ENCODE results near the gene GABRG3. TPM values are rescaled to one million over a fixed set of nuclear protein-coding genes. Genes with fewer than 3 reads are reported as not detected.

Gene GABRG3
- total and polyA plus RNA-seq, 3 experiments from 2014 or later, result not detected

- Histone ChIP-seq H3K4me3 (ENCODE audit: low read length) (no peak overlapping the region), H3K4me1 (ENCODE audit: insufficient read depth, low read length) (no peaks in the 10 kb centered on the region), H3K27me3 (ENCODE audit: insufficient read depth, low read length, poor library complexity, severe bottlenecking) (no peaks in the 10 kb centered on the region), H3K36me3 (ENCODE audit: insufficient read depth, low read length) (no peaks in the 10 kb centered on the region), H3K27ac (ENCODE audit: low read depth, low read length) (no peak overlapping the region), H3K9me3 (ENCODE audit: low read length) (no peaks in the 10 kb centered on the region)
- Mint-ChIP-seq H3K27me3 (peaks cover 0 to 2% of the 10 kb centered on the region in 2 donors), H3K27ac (no peak overlapping the region), H3K9me3 (peaks cover 0 to 16% (median 6%) of the 10 kb centered on the region in 5 donors), H3K4me1 (no peaks in the 10 kb centered on the region), H3K4me3 (no peak overlapping the region), H3K36me3 (no peaks in the 10 kb centered on the region)
- DNase-seq, result no peak
- ChIA-PET POLR2A (no interaction called here), CTCF (no interaction called here)
Measured at GRCh38 chr15:27341780-27342343, 370.9 kb downstream of the GABRG3 start.

DNA sequence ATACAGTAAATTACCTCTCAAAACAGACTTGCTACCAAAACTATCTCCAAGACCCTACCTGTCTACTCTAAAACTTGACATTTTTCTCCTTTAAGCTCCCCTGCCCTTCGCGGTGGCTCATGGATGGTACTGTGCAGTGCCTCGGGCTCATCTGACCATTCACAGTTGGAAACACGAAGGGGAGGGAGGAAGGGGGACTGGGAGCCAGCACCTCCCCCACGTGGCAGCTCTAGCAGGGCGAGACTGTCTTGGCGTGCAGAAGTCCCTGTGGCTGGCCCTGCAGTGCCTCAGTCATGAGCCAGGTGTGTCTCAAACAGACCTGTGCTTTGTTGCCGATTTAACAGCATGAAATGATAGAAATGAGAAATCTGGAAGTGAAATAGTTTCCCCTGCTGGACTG lies 372.0 kb downstream of the GABRG3 start:
- Histone ChIP-seq H3K36me3 (ENCODE audit: insufficient read depth, low read length) (no peaks in the 10 kb centered on the region), H3K27me3 (ENCODE audit: insufficient read depth, low read length, poor library complexity, severe bottlenecking) (no peaks in the 10 kb centered on the region), H3K4me1 (ENCODE audit: insufficient read depth, low read length) (no peaks in the 10 kb centered on the region), H3K9me3 (ENCODE audit: low read length) (no peaks in the 10 kb centered on the region), H3K4me3 (ENCODE audit: low read length) (no peak overlapping the region), H3K27ac (ENCODE audit: low read depth, low read length) (no peak overlapping the region)
- Mint-ChIP-seq H3K36me3 (no peaks in the 10 kb centered on the region), H3K4me3 (no peak overlapping the region), H3K4me1 (no peaks in the 10 kb centered on the region), H3K27me3 (peaks cover 0 to 2% of the 10 kb centered on the region in 2 donors), H3K27ac (no peak overlapping the region), H3K9me3 (peaks cover 0 to 16% (median 6%) of the 10 kb centered on the region in 5 donors)
- ChIA-PET CTCF (no interaction called here), POLR2A (no interaction called here)
- DNase-seq, result no peak

- POLR2A ChIA-PET, result no interaction called here
- H3K4me3 ChIP-seq (ENCODE audit: low read length), result no peak overlapping the region
- no peak overlapping the region for H3K27ac Mint-ChIP-seq
Measured at GRCh38 chr15:27352136-27352535, 381.2 kb downstream of the GABRG3 start.

GRCh38 chr15:27353856-27354255 lies 382.9 kb downstream of the GABRG3 start:
- no peak for DNase-seq
- no peaks in the 10 kb centered on the region for H3K27me3 ChIP-seq (ENCODE audit: insufficient read depth, low read length, poor library complexity, severe bottlenecking)
- Mint-ChIP-seq H3K4me1 (no peaks in the 10 kb centered on the region), H3K27ac (no peak overlapping the region), H3K27me3 (peaks cover 0 to 1% of the 10 kb centered on the region in 2 donors), H3K4me3 (no peak overlapping the region), H3K9me3 (peaks cover 4 to 6% (median 4%) of the 10 kb centered on the region in 5 donors), H3K36me3 (no peaks in the 10 kb centered on the region)
- H3K36me3 ChIP-seq (ENCODE audit: insufficient read depth, low read length), result no peaks in the 10 kb centered on the region
- no peaks in the 10 kb centered on the region for H3K4me1 ChIP-seq (ENCODE audit: insufficient read depth, low read length)
- POLR2A ChIA-PET, result no interaction called here
- CTCF ChIA-PET, result no interaction called here
- no peaks in the 10 kb centered on the region for H3K9me3 ChIP-seq (ENCODE audit: low read length)
- H3K27ac ChIP-seq (ENCODE audit: low read depth, low read length), result no peak overlapping the region
- H3K4me3 ChIP-seq (ENCODE audit: low read length), result no peak overlapping the region

More at GRCh38 chr15:27352136-27352535, 381.2 kb downstream of the GABRG3 start:
- Mint-ChIP-seq H3K4me1 (no peaks in the 10 kb centered on the region), H3K4me3 (no peak overlapping the region), H3K9me3 (peaks cover 4 to 8% (median 4%) of the 10 kb centered on the region in 5 donors), H3K36me3 (no peaks in the 10 kb centered on the region), H3K27me3 (no peaks in the 10 kb centered on the region)
- CTCF ChIA-PET, result no interaction called here
- Histone ChIP-seq H3K9me3 (ENCODE audit: low read length) (no peaks in the 10 kb centered on the region), H3K27me3 (ENCODE audit: insufficient read depth, low read length, poor library complexity, severe bottlenecking) (no peaks in the 10 kb centered on the region), H3K4me1 (ENCODE audit: insufficient read depth, low read length) (no peaks in the 10 kb centered on the region), H3K27ac (ENCODE audit: low read depth, low read length) (no peak overlapping the region), H3K36me3 (ENCODE audit: insufficient read depth, low read length) (no peaks in the 10 kb centered on the region)
- no peak for DNase-seq

DNA sequence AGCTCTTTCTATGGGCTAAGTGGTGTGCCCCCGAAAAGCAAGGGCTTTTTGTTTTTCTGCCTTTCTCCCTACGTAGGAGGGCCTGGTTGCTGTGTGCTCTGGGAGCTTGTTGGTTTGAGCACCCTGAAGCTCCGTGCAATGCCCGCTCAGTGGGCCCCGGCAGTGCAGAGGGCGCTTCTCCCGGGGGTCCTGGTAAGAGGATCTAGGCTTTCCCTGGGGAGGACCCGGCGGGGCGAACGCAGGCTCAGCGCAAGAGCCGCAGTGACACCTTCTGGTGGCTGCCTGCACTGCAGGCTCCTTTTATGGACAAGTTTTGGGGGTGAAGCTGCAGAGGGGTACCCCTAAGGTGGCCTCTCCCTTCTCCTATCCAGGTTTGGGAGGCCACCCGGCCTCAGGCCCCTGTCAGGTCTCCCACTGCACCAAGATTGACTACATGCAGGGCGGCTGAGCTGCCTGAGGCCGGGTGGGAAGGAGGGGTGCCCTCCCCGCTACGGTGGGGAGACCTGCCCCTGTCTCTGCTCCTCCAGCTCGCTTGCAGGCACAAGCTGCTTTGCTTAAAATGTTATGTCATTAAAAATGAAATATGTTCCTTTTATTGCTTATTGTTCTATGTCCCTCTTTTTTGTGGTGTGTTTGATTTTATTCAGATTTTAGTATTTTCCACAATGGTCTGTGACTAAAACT lies 387.9 kb downstream of the GABRG3 start:
- H3K36me3 Mint-ChIP-seq, result no peaks in the 10 kb centered on the region
- Histone ChIP-seq H3K27me3 (ENCODE audit: insufficient read depth, low read length, poor library complexity, severe bottlenecking) (no peaks in the 10 kb centered on the region), H3K4me1 (ENCODE audit: insufficient read depth, low read length) (no peaks in the 10 kb centered on the region), H3K27ac (ENCODE audit: low read depth, low read length) (no peak overlapping the region), H3K4me3 (ENCODE audit: low read length) (no peak overlapping the region), H3K36me3 (ENCODE audit: insufficient read depth, low read length) (no peaks in the 10 kb centered on the region), H3K9me3 (ENCODE audit: low read length) (no peaks in the 10 kb centered on the region)
- DNase-seq, result no peak
- H3K9me3 Mint-ChIP-seq, result peaks cover 0 to 4% (median 4%) of the 10 kb centered on the region in 5 donors
- POLR2A ChIA-PET, result no interaction called here
- H3K27me3 Mint-ChIP-seq, result peaks cover 0 to 1% of the 10 kb centered on the region in 2 donors
- H3K4me1 Mint-ChIP-seq, result no peaks in the 10 kb centered on the region
- H3K4me3 Mint-ChIP-seq, result no peak overlapping the region
- CTCF ChIA-PET, result no interaction called here
- H3K27ac Mint-ChIP-seq, result no peak overlapping the region

- CTCF ChIA-PET, result no interaction called here
Measured at GRCh38 chr15:27359586-27359985, 388.6 kb downstream of the GABRG3 start.

GRCh38 chr15:27360316-27360715 lies 389.3 kb downstream of the GABRG3 start:
- Mint-ChIP-seq H3K4me3 (no peak overlapping the region), H3K27me3 (peaks cover 0 to 1% of the 10 kb centered on the region in 2 donors), H3K36me3 (no peaks in the 10 kb centered on the region), H3K9me3 (peaks cover 0 to 6% (median 2%) of the 10 kb centered on the region in 5 donors), H3K27ac (no peak overlapping the region), H3K4me1 (no peaks in the 10 kb centered on the region)
- DNase-seq, result no peak
- no peak overlapping the region for H3K27ac ChIP-seq (ENCODE audit: low read depth, low read length)
- no peaks in the 10 kb centered on the region for H3K9me3 ChIP-seq (ENCODE audit: low read length)
- H3K36me3 ChIP-seq (ENCODE audit: insufficient read depth, low read length), result no peaks in the 10 kb centered on the region
- H3K4me3 ChIP-seq (ENCODE audit: low read length), result no peak overlapping the region
- H3K4me1 ChIP-seq (ENCODE audit: insufficient read depth, low read length), result no peaks in the 10 kb centered on the region
- no peaks in the 10 kb centered on the region for H3K27me3 ChIP-seq (ENCODE audit: insufficient read depth, low read length, poor library complexity, severe bottlenecking)
- CTCF ChIA-PET, result no interaction called here
- POLR2A ChIA-PET, result no interaction called here

More at GRCh38 chr15:27359586-27359985, 388.6 kb downstream of the GABRG3 start:
- POLR2A ChIA-PET, result no interaction called here
- Mint-ChIP-seq H3K4me3 (no peak overlapping the region), H3K36me3 (no peaks in the 10 kb centered on the region), H3K4me1 (no peaks in the 10 kb centered on the region), H3K27ac (no peak overlapping the region), H3K9me3 (peaks cover 0 to 4% (median 2%) of the 10 kb centered on the region in 5 donors), H3K27me3 (peaks cover 0 to 1% of the 10 kb centered on the region in 2 donors)
- H3K36me3 ChIP-seq (ENCODE audit: insufficient read depth, low read length), result no peaks in the 10 kb centered on the region
- no peak overlapping the region for H3K4me3 ChIP-seq (ENCODE audit: low read length)
- no peaks in the 10 kb centered on the region for H3K4me1 ChIP-seq (ENCODE audit: insufficient read depth, low read length)
- no peak overlapping the region for H3K27ac ChIP-seq (ENCODE audit: low read depth, low read length)
- no peak for DNase-seq
- H3K27me3 ChIP-seq (ENCODE audit: insufficient read depth, low read length, poor library complexity, severe bottlenecking), result no peaks in the 10 kb centered on the region
- no peaks in the 10 kb centered on the region for H3K9me3 ChIP-seq (ENCODE audit: low read length)

- ChIA-PET CTCF (no interaction called here), POLR2A (no interaction called here)
- no peak for DNase-seq
- Histone ChIP-seq H3K9me3 (ENCODE audit: low read length) (no peaks in the 10 kb centered on the region), H3K27ac (ENCODE audit: low read depth, low read length) (no peak overlapping the region), H3K4me1 (ENCODE audit: insufficient read depth, low read length) (no peaks in the 10 kb centered on the region), H3K4me3 (ENCODE audit: low read length) (no peak overlapping the region), H3K27me3 (ENCODE audit: insufficient read depth, low read length, poor library complexity, severe bottlenecking) (no peaks in the 10 kb centered on the region), H3K36me3 (ENCODE audit: insufficient read depth, low read length) (no peaks in the 10 kb centered on the region)
- no peak overlapping the region for H3K4me3 Mint-ChIP-seq
- peaks cover 0 to 1% of the 10 kb centered on the region in 2 donors for H3K27me3 Mint-ChIP-seq
- no peaks in the 10 kb centered on the region for H3K4me1 Mint-ChIP-seq
- no peak overlapping the region for H3K27ac Mint-ChIP-seq
- H3K36me3 Mint-ChIP-seq, result no peaks in the 10 kb centered on the region
- peaks cover 0 to 3% (median 2%) of the 10 kb centered on the region in 5 donors for H3K9me3 Mint-ChIP-seq
Measured at GRCh38 chr15:27361438-27361837, 390.5 kb downstream of the GABRG3 start.

Data from CD8-positive, alpha-beta memory T cell (primary cell).